Suprapubic skin (tissue), 4 donors: Measurements from ENCODE around the gene MGAT1. TPM values are rescaled to one million over a fixed set of nuclear protein-coding genes. Genes with fewer than 3 reads are reported as not detected.

ENCODE experiments used
- DNase-seq, 2 donors: peaks; one replicate each; pipeline ENCODE4 v3.0.0-alpha.2; 2019; ENCODE audit warnings: low spot score in 2 of 2
- H3K27ac ChIP-seq: fragments of 200-600 bp; sonication (generic); one replicate; pipeline ENCODE4 v1.5.1; 2019
- H3K27me3 ChIP-seq: fragments of 200-600 bp; sonication (generic); one replicate; pipeline ENCODE4 v1.5.1; 2019
- H3K36me3 ChIP-seq: fragments of 200-600 bp; sonication (generic); one replicate; pipeline ENCODE4 v1.5.1; 2019
- H3K4me1 ChIP-seq: fragments of 200-600 bp; sonication (generic); one replicate; pipeline ENCODE4 v1.5.1; 2019
- H3K4me3 ChIP-seq: fragments of 200-600 bp; sonication (generic); one replicate; pipeline ENCODE4 v1.5.1; 2019; ENCODE audit warnings: mild to moderate bottlenecking
- H3K9me3 ChIP-seq: fragments of 200-600 bp; sonication (generic); one replicate; pipeline ENCODE4 v1.5.1; 2019
- CTCF ChIP-seq, 2 donors: fragments of 200-600 bp in 1 of 2; fragments of 450-650 bp in 1 of 2; sonication (generic) in 1 of 2; IDR thresholded peaks; one replicate each; pipeline ENCODE4 v1.5.1; 2016 to 2019; ENCODE audit warnings: antibody characterized with exemption in 2 of 2, mild to moderate bottlenecking in 1 of 2, moderate library complexity in 1 of 2
- EP300 ChIP-seq: sonication (generic); formaldehyde crosslinking; IDR thresholded peaks from one replicate; pipeline ENCODE4 v1.6.1; 2017; ENCODE audit warnings: antibody characterized with exemption
- POLR2A ChIP-seq, 2 donors: fragments of 450-650 bp; IDR thresholded peaks; one replicate each; pipeline ENCODE4 v1.6.1; 2017; ENCODE audit warnings: antibody characterized with exemption in 2 of 2, mild to moderate bottlenecking in 2 of 2, moderate library complexity in 2 of 2
- POLR2AphosphoS5 ChIP-seq, 3 donors: sonication (generic); formaldehyde crosslinking; IDR thresholded peaks; one replicate each; pipeline ENCODE4 v1.6.1; 2017; ENCODE audit warnings: antibody characterized with exemption in 3 of 3
- WGBS: methylation state at CpG from one replicate; pipeline ENCODE4 v1.1.5; 2018; 5-methylcytosine and 5-hydroxymethylcytosine counted together
- total RNA-seq, 4 donors: library from RNA; depleted of rRNA; stranded (reverse); fragments of >200 nt; gene quantifications; one replicate each; pipeline ENCODE4 v1.1.0, GENCODE V29; 2016

The MGAT1 gene
- total RNA-seq, 4 donors from 2014 or later, result 122 to 137 (median 125) TPM

GRCh38 chr5:180806351-180807011, 3.9 kb upstream of the MGAT1 start:
- no peaks in the 10 kb centered on the region for H3K9me3 ChIP-seq
- H3K4me3 ChIP-seq, result peak overlapping the region; percentile 58
- H3K27ac ChIP-seq, result peak overlapping the region; percentile 99
- WGBS, result 58% methylated on average over 9 of the region's 9 CpGs
- DNase-seq, result peak in 1 of 2 donors; percentile 72
- H3K27me3 ChIP-seq, result no peaks in the 10 kb centered on the region
- no peak for TF ChIP-seq POLR2A (IDR thresholded peaks at IDR 0.05)
- TF ChIP-seq CTCF (IDR thresholded peaks at IDR 0.05), result no peak
- TF ChIP-seq EP300, result no peak
- TF ChIP-seq POLR2AphosphoS5 (IDR thresholded peaks at IDR 0.05), result no peak
- H3K4me1 ChIP-seq, result peaks cover 80% of the 10 kb centered on the region
- H3K36me3 ChIP-seq, result peaks cover 3% of the 10 kb centered on the region

GRCh38 chr5:180804129-180804618, 1.6 kb upstream of the MGAT1 start:
- H3K4me3 ChIP-seq, result peak overlapping the region; percentile 95
- TF ChIP-seq POLR2AphosphoS5 (IDR thresholded peaks at IDR 0.05) (no peak), CTCF (IDR thresholded peaks at IDR 0.05) (peak in 1 of 2 donors; percentile 1), EP300 (no peak)
- no peaks in the 10 kb centered on the region for H3K9me3 ChIP-seq
- peaks cover 3% of the 10 kb centered on the region for H3K36me3 ChIP-seq
- peak in 1 of 2 donors; percentile 78 for DNase-seq
- H3K27me3 ChIP-seq, result no peaks in the 10 kb centered on the region
- WGBS, result 77% methylated on average over 21 of the region's 22 CpGs
- H3K4me1 ChIP-seq, result peaks cover 92% of the 10 kb centered on the region
- peak overlapping the region; percentile 99 for H3K27ac ChIP-seq

GRCh38 chr5:180803181-180804128, 849 bp upstream of the MGAT1 start:
- no peaks in the 10 kb centered on the region for H3K9me3 ChIP-seq
- TF ChIP-seq POLR2A (IDR thresholded peaks at IDR 0.05) (peak in 1 of 2 donors; percentile 54), CTCF (IDR thresholded peaks at IDR 0.05) (no peak), EP300 (no peak)
- peak overlapping the region; percentile 99 for H3K27ac ChIP-seq
- H3K27me3 ChIP-seq, result no peaks in the 10 kb centered on the region
- H3K4me1 ChIP-seq, result peaks cover 92% of the 10 kb centered on the region
- peaks cover 3% of the 10 kb centered on the region for H3K36me3 ChIP-seq
- H3K4me3 ChIP-seq, result peak overlapping the region; percentile 95
- WGBS, result 4% methylated on average over 21 of the region's 41 CpGs
- DNase-seq, result peak; percentile 87 to 88

- DNase-seq, result no peak
- peaks cover 6% of the 10 kb centered on the region for H3K36me3 ChIP-seq
- TF ChIP-seq EP300 (no peak), POLR2AphosphoS5 (IDR thresholded peaks at IDR 0.05) (no peak), POLR2A (IDR thresholded peaks at IDR 0.05) (no peak), CTCF (IDR thresholded peaks at IDR 0.05) (no peak)
- WGBS, result 12% methylated on average over 15 of the region's 15 CpGs
- H3K4me3 ChIP-seq, result peak overlapping the region; percentile 95
- no peaks in the 10 kb centered on the region for H3K9me3 ChIP-seq
- H3K4me1 ChIP-seq, result peaks cover 90% of the 10 kb centered on the region
- H3K27me3 ChIP-seq, result no peaks in the 10 kb centered on the region
- H3K27ac ChIP-seq, result peak overlapping the region; percentile 99
These were observed 846 bp downstream of the MGAT1 start for GRCh38 chr5:180801596-180802324.
